AG20443 (cell line): ENCODE measurements around the gene IYD.
"Not testable (repeated sequence)": the region's sequence is repeated elsewhere in the genome, so short reads cannot be mapped to it uniquely, and the experiment has no call there.

Experiments
- DNase-seq: peaks from one replicate; pipeline ENCODE4 v3.0.0; 2012; ENCODE audit warnings: low spot score, mixed read lengths

The IYD gene

DNA sequence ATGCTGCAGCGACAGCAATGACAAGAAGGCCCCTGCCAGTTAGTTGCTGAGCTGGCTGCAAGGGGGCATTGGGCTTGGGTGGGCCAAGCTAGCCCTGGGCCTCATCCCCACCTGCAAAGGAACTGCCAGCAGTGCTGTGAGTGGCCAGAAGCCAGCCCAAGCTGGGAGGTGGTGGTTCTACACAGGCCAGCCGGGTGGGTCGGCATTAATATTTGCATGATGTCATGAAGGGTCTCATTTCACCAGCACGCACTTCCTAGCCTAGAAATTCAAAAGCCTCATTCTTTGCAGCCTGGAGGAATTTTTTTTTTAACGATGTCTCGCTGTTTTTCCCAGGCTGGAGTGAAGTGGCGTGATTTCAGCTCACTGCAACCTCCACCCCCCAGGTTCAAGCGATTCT lies 62.0 kb downstream of the IYD start:
- DNase-seq = no peak

- no peak for DNase-seq
Observed at GRCh38 chr6:150435360-150435759, 66.5 kb downstream of the IYD start.

- DNase-seq = no peak
Observed at GRCh38 chr6:150435832-150436231, 67.0 kb downstream of the IYD start.

GRCh38 chr6:150439373-150439772 lies 70.6 kb downstream of the IYD start:
- DNase-seq = no peak

DNA sequence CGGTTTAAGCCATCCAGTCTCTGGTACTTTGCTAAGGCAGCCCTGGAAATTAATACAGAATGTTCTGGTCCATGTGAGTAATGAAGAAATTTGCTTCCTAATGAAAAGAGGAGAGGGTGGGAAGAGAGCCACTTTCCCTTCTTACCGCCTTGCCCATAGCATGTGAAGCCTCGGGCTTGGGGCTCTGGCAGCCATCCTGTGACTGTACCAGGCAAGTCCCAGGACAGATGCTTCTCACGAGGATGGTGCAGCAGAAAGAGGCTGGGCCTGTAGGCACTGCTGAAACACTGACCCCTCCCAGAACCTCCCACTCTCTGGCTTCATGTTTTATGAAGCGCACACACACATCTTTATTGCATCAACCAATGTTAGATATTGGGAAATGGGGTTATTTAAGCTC lies 74.8 kb downstream of the IYD start:
- peak; percentile 22 for DNase-seq

DNA sequence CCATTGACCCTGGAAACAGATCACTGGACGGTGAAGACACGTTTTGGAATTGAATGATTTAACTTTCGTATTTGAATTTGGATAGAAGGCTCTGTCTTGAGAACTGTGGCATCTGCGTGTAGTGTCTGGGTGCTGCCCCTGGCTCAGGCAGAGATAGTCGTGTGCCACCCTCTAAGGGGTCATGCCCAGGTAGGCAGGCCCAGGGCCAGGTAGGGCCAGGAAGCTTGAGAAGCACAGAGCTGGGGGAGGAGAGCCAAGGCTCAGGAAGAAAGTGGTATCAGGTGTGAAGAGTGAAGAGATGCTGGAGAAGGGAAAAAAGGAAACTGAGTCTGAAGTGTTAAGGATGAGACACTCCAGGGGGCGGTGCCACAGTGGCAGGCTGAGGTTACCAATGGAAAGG lies 75.5 kb downstream of the IYD start:
- DNase-seq = no peak

GRCh38 chr6:150445486-150445885 lies 76.7 kb downstream of the IYD start:
- DNase-seq = no peak

DNA sequence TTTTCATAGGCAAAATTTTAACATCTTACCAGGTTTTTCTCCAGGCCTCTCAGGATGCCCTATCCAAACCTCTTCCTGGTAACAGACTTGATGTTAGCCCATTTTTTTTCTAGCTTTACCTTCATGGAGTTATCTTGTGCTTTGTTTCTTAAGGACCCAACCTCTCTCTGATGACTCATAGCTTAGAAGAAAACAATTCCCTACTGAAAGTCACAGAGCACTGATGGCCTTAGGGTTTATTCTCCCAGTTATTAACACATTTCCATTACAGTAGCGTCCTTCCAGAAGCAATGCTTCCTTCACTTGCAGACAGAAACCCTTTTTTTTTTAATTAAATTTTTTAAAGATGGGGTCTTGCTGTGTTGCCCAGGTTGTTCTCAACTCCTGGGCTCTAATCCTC lies 79.4 kb downstream of the IYD start:
- no peak for DNase-seq

GRCh38 chr6:150449055-150449454 lies 80.2 kb downstream of the IYD start:
- not testable (repeated sequence) for DNase-seq

DNA sequence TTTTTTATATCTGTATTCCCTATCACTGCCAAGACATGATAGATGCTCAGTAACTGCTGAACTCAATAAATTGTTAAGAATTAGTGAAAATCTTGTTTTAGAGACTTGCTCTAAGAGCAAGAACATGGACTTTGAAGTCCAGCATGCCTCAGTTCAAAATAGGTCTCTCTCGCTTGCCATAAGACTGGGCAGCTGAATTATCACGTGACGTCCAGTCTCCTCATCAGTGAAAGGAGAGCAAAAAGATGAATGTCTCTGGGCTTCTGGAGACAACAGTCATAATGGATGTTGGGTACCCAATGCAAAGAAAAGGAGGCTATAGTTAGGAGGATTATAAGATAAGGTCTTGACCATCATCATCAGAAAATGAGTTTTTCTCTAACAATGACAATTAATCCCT lies 82.1 kb downstream of the IYD start:
- no peak for DNase-seq

DNA sequence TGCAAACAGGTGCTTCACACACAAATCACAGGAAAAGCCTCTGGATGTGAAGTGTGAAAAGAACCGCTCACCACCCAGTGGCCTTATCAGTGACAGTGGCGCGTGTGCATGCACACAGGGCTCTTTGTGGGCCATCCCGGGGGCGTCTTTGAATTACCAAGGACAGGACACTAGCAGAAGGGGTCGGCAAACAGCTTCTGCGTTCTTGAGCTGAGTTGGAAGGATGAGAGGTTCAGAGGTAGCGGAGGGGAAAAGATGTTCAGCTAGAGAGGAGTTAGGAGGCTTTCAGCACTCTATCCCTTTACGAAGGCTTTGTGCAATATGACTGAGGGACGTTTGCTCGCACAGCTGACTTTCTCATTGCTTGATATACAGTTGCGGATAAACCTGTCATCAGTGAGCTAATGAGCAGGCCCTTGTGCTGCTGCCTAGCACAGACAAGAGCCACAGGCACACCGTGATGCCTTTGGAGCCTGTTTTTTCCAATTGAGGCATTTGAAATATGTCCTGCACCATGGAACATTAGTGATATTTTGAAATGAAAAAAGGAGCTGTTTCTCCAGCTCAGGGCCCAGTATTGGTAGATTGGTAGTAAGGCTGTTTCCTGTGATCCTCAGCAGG lies 83.1 kb downstream of the IYD start:
- no peak for DNase-seq

GRCh38 chr6:150452428-150453243 lies 83.8 kb downstream of the IYD start:
- DNase-seq = no peak

- no peak for DNase-seq
Observed at GRCh38 chr6:150453357-150453756, 84.5 kb downstream of the IYD start.
